ENCODE data around the gene PBX1. TPM values are rescaled to one million over a fixed set of nuclear protein-coding genes. Genes with fewer than 3 reads are reported as not detected.

Gene PBX1
- total and polyA plus RNA-seq, 2 experiments from 2014 or later, result 40.0 to 104 TPM

DNA sequence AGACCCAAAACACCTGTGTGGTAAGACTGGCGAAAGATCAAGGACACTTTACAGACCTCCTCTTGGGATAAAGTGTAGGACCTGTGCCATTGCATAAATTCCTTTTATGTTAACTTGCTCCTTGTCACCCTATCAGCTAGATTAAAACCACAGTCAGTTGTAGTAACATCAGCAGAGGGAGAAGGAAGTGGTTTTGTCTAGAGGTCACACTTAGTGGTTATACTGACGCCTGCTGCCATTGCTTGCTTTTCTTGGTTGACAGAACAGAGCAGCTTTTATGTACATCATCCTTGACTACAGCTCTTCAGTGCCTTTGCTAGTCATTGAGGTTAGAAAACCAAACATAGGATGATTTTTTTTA is 101.4 kb downstream of the PBX1 start (continued):
- TF ChIP-seq, protein P1, sequence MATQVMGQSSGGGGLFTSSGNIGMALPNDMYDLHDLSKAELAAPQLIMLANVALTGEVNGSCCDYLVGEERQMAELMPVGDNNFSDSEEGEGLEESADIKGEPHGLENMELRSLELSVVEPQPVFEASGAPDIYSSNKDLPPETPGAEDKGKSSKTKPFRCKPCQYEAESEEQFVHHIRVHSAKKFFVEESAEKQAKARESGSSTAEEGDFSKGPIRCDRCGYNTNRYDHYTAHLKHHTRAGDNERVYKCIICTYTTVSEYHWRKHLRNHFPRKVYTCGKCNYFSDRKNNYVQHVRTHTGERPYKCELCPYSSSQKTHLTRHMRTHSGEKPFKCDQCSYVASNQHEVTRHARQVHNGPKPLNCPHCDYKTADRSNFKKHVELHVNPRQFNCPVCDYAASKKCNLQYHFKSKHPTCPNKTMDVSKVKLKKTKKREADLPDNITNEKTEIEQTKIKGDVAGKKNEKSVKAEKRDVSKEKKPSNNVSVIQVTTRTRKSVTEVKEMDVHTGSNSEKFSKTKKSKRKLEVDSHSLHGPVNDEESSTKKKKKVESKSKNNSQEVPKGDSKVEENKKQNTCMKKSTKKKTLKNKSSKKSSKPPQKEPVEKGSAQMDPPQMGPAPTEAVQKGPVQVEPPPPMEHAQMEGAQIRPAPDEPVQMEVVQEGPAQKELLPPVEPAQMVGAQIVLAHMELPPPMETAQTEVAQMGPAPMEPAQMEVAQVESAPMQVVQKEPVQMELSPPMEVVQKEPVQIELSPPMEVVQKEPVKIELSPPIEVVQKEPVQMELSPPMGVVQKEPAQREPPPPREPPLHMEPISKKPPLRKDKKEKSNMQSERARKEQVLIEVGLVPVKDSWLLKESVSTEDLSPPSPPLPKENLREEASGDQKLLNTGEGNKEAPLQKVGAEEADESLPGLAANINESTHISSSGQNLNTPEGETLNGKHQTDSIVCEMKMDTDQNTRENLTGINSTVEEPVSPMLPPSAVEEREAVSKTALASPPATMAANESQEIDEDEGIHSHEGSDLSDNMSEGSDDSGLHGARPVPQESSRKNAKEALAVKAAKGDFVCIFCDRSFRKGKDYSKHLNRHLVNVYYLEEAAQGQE (IDR thresholded peaks at IDR 0.05; ENCODE audit: unreplicated experiment), result no peak
- TF ChIP-seq POLR2AphosphoS5 (IDR thresholded peaks at IDR 0.05; ENCODE audit: low read depth), result no peak
- TF ChIP-seq NANOG (IDR thresholded peaks at IDR 0.05; ENCODE audit: borderline replicate concordance), result no peak

GRCh38 chr1:164660775-164661174 is 101.8 kb downstream of the PBX1 start:
- Mint-ChIP-seq H3K9me3 (no peaks in the 10 kb centered on the region), H3K4me1 (peaks cover 64% of the 10 kb centered on the region), H3K27me3 (ENCODE audit: insufficient read depth, low read depth, poor library complexity) (peaks cover 7% of the 10 kb centered on the region), H3K27ac (no peak overlapping the region), H3K4me3 (no peak overlapping the region), H3K36me3 (ENCODE audit: low read depth) (peaks cover 3% of the 10 kb centered on the region; the same call in 1 of the 3 replicates)
- Histone ChIP-seq H3K4me1 (ENCODE audit: insufficient read depth) (peaks cover 37% of the 10 kb centered on the region), H3K27ac (ENCODE audit: low read depth) (peak overlapping the region; percentile 45; the same call in 1 of the 2 replicates), H3K4me2 (no peak overlapping the region), H3K9me2 (ENCODE audit: insufficient read depth) (no peaks in the 10 kb centered on the region), H3K36me3 (ENCODE audit: insufficient read depth) (no peaks in the 10 kb centered on the region), H3K27me3 (ENCODE audit: insufficient read depth) (no peaks in the 10 kb centered on the region), H3K4me3 (no peak overlapping the region), H2AFZ (no peak overlapping the region), H4K20me1 (replicated peaks; ENCODE audit: insufficient read depth) (peaks cover 34% of the 10 kb centered on the region), H3F3A (replicated peaks; ENCODE audit: low read depth) (no peaks in the 10 kb centered on the region), H3K79me2 (replicated peaks; ENCODE audit: insufficient read depth) (peaks cover 97% of the 10 kb centered on the region)
- no peak for ATAC-seq
- DNase-seq (ENCODE audit: low spot score), result no peak
- TF ChIP-seq, protein P1 (IDR thresholded peaks at IDR 0.05; ENCODE audit: unreplicated experiment), result no peak
- TF ChIP-seq, protein P2, sequence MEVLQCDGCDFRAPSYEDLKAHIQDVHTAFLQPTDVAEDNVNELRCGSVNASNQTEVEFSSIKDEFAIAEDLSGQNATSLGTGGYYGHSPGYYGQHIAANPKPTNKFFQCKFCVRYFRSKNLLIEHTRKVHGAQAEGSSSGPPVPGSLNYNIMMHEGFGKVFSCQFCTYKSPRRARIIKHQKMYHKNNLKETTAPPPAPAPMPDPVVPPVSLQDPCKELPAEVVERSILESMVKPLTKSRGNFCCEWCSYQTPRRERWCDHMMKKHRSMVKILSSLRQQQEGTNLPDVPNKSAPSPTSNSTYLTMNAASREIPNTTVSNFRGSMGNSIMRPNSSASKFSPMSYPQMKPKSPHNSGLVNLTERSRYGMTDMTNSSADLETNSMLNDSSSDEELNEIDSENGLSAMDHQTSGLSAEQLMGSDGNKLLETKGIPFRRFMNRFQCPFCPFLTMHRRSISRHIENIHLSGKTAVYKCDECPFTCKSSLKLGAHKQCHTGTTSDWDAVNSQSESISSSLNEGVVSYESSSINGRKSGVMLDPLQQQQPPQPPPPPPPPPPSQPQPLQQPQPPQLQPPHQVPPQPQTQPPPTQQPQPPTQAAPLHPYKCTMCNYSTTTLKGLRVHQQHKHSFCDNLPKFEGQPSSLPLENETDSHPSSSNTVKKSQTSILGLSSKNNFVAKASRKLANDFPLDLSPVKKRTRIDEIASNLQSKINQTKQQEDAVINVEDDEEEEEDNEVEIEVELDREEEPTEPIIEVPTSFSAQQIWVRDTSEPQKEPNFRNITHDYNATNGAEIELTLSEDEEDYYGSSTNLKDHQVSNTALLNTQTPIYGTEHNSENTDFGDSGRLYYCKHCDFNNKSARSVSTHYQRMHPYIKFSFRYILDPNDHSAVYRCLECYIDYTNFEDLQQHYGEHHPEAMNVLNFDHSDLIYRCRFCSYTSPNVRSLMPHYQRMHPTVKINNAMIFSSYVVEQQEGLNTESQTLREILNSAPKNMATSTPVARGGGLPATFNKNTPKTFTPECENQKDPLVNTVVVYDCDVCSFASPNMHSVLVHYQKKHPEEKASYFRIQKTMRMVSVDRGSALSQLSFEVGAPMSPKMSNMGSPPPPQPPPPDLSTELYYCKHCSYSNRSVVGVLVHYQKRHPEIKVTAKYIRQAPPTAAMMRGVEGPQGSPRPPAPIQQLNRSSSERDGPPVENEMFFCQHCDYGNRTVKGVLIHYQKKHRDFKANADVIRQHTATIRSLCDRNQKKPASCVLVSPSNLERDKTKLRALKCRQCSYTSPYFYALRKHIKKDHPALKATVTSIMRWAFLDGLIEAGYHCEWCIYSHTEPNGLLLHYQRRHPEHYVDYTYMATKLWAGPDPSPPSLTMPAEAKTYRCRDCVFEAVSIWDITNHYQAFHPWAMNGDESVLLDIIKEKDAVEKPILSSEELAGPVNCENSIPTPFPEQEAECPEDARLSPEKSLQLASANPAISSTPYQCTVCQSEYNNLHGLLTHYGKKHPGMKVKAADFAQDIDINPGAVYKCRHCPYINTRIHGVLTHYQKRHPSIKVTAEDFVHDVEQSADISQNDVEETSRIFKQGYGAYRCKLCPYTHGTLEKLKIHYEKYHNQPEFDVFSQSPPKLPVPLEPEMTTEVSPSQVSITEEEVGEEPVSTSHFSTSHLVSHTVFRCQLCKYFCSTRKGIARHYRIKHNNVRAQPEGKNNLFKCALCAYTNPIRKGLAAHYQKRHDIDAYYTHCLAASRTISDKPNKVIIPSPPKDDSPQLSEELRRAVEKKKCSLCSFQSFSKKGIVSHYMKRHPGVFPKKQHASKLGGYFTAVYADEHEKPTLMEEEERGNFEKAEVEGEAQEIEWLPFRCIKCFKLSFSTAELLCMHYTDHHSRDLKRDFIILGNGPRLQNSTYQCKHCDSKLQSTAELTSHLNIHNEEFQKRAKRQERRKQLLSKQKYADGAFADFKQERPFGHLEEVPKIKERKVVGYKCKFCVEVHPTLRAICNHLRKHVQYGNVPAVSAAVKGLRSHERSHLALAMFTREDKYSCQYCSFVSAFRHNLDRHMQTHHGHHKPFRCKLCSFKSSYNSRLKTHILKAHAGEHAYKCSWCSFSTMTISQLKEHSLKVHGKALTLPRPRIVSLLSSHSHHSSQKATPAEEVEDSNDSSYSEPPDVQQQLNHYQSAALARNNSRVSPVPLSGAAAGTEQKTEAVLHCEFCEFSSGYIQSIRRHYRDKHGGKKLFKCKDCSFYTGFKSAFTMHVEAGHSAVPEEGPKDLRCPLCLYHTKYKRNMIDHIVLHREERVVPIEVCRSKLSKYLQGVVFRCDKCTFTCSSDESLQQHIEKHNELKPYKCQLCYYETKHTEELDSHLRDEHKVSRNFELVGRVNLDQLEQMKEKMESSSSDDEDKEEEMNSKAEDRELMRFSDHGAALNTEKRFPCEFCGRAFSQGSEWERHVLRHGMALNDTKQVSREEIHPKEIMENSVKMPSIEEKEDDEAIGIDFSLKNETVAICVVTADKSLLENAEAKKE (CRISPR knock-in tag; IDR thresholded peaks at IDR 0.05), result no peak
- TF ChIP-seq CREB1 (CRISPR knock-in tag; IDR thresholded peaks at IDR 0.05; ENCODE audit: low read depth) (no peak), POLR2AphosphoS5 (IDR thresholded peaks at IDR 0.05; ENCODE audit: low read depth) (no peak), ZNF114 (CRISPR knock-in tag; IDR thresholded peaks at IDR 0.05) (no peak), EZH2phosphoT487 (IDR thresholded peaks at IDR 0.05; ENCODE audit: unreplicated experiment) (no peak), CTCF (conservative IDR thresholded peaks at IDR 0.05; ENCODE audit: low read depth in 2 of 2) (no peak), ZNF331 (CRISPR knock-in tag; IDR thresholded peaks at IDR 0.05; ENCODE audit: low read depth) (no peak), NANOG (IDR thresholded peaks at IDR 0.05; ENCODE audit: borderline replicate concordance) (no peak)

All from GM23338 (cell line).